HepG2 (cell line): ENCODE results near the gene HYPK. TPM values are rescaled to one million over a fixed set of nuclear protein-coding genes. Genes with fewer than 3 reads are reported as not detected.

Experiments
- ATAC-seq: fragments of 200-7000 bp; cut with Tn5 transposase; 3 replicates; pipeline ENCODE4 v1.9.1; 2020; ENCODE audit warnings: mild to moderate bottlenecking, moderate library complexity
- BruUV-seq: library from RNA; stranded (reverse); fragments of 400-500 nt; replicated peaks from 2 replicates; lab custom pipeline; 2021; lab: Mats Ljungman, UMichigan
- CTCF ChIA-PET: fragments of 300-600 bp; formaldehyde crosslinking; extraction: SDS; loops from one replicate; lab custom pipeline; 2021; ENCODE audit warnings: low total read pairs, inconsistent platforms, low intra/inter-chr PET ratio; lab: Yijun Ruan, JAX
- POLR2A ChIA-PET: fragments of 350-600 bp; sonication (Branson Sonifier 250); formaldehyde crosslinking; loops from one replicate; lab custom pipeline; 2020; ENCODE audit warnings: antibody characterized with exemption, inconsistent platforms; lab: Yijun Ruan, JAX
- DNase-seq: peaks from one replicate; pipeline ENCODE4 v3.0.0-alpha.2; 2015; ENCODE audit warnings: low spot score
- FAIRE-seq: peaks from 3 replicates; lab custom pipeline; 2011; peaks lifted over from hg19 to GRCh38; lab: Jason Lieb, UNC
- H2AFZ ChIP-seq: one replicate; pipeline ENCODE4 v1.6.1; 2011; ENCODE audit warnings: low read length, inconsistent platforms
- H3K27ac ChIP-seq: fragments of 300-600 bp; 3 replicates; pipeline ENCODE4 v1.8.0; 2011; ENCODE audit warnings: mixed run types, mild to moderate bottlenecking, mixed read lengths, low read length, inconsistent platforms; ENCODE audit not compliant: insufficient read depth; ENCODE audit errors: extremely low read length
- H3K27me3 ChIP-seq, 2 experiments: fragments of 200-600 bp in 1 of 2; 2 replicates in 1 of 2; 3 replicates in 1 of 2; pipeline versions ENCODE4 v1.6.0 to v1.8.0; 2011; ENCODE audit warnings: low read length in 2 of 2, mild to moderate bottlenecking in 2 of 2, moderate library complexity in 2 of 2, inconsistent platforms in 1 of 2; ENCODE audit not compliant: insufficient read depth in 2 of 2, control insufficient read depth in 1 of 2
- H3K36me3 ChIP-seq, 2 experiments: fragments of 200-600 bp in 1 of 2; replicated peaks in 1 of 2; 2 replicates in 1 of 2; 3 replicates in 1 of 2; pipeline versions ENCODE4 v1.5.1 to v1.8.0; 2011; ENCODE audit warnings: low read length in 2 of 2, inconsistent platforms in 1 of 2; ENCODE audit not compliant: insufficient read depth in 2 of 2, control insufficient read depth in 1 of 2
- H3K4me1 ChIP-seq: 2 replicates; pipeline ENCODE4 v1.5.1; 2012; ENCODE audit warnings: low read length, inconsistent platforms; ENCODE audit not compliant: insufficient read depth
- H3K4me2 ChIP-seq: 2 replicates; pipeline ENCODE4 v1.6.0; 2011; ENCODE audit warnings: low read depth, low read length, inconsistent platforms
- H3K4me3 ChIP-seq, 3 experiments: fragments of 200-600 bp in 1 of 3; sonication (generic), shearing (Covaris generic) in 1 of 3; replicated peaks in 1 of 3; 2 replicates each; pipeline ENCODE4 v1.5.1; 2011 to 2016; ENCODE audit warnings: low read length in 3 of 3, inconsistent platforms in 2 of 3, low read depth in 2 of 3, mild to moderate bottlenecking in 2 of 3, control low read depth in 1 of 3, mixed read lengths in 1 of 3; ENCODE audit not compliant: insufficient read depth in 1 of 3
- H3K79me2 ChIP-seq: one replicate; pipeline ENCODE4 v1.6.1; 2011; ENCODE audit warnings: low read length, inconsistent platforms; ENCODE audit not compliant: insufficient read depth
- H3K9ac ChIP-seq: 2 replicates; pipeline ENCODE4 v1.6.0; 2011; ENCODE audit warnings: mild to moderate bottlenecking, low read depth, low read length, inconsistent platforms; ENCODE audit not compliant: insufficient read depth
- H3K9me3 ChIP-seq: 2 replicates; pipeline ENCODE4 v1.5.1; 2012; ENCODE audit warnings: mild to moderate bottlenecking, low read length
- H4K20me1 ChIP-seq: 2 replicates; pipeline ENCODE4 v1.6.0; 2011; ENCODE audit warnings: inconsistent platforms, mild to moderate bottlenecking, low read length, moderate library complexity; ENCODE audit not compliant: insufficient read depth
- DBP ChIP-seq: sonication (generic); formaldehyde crosslinking; IDR thresholded peaks from 2 replicates; pipeline ENCODE4 v1.4.0; 2020; ENCODE audit warnings: missing genetic modification reagents; ENCODE audit errors: not compliant biosample characterization
- KAT8 ChIP-seq: IDR thresholded peaks from 2 replicates; pipeline ENCODE4 v1.6.1; 2016; ENCODE audit warnings: missing genetic modification reagents, missing compliant biosample characterization
- NBN ChIP-seq: fragments of 450-650 bp; conservative IDR thresholded peaks from 2 replicates; pipeline ENCODE4 v1.6.1; 2017
- NFATC3 ChIP-seq: sonication (generic); formaldehyde crosslinking; IDR thresholded peaks from 2 replicates; pipeline ENCODE4 v1.5.1; 2020; ENCODE audit warnings: mild to moderate bottlenecking, missing genetic modification reagents
- SP1 ChIP-seq, 2 experiments: fragments of 450-650 bp in 1 of 2; sonication (generic) in 1 of 2; formaldehyde crosslinking in 1 of 2; IDR thresholded peaks; 2 replicates each; pipeline versions ENCODE4 v1.4.0 to v1.6.1; 2016 to 2020; ENCODE audit warnings: missing genetic modification reagents in 1 of 2
- ZBTB7B ChIP-seq: sonication (generic); formaldehyde crosslinking; IDR thresholded peaks from 2 replicates; pipeline ENCODE4 v1.4.0; 2020; ENCODE audit warnings: missing genetic modification reagents
- ZHX1 ChIP-seq: sonication (generic); formaldehyde crosslinking; IDR thresholded peaks from 2 replicates; pipeline ENCODE4 v1.8.1; 2022; ENCODE audit warnings: low read depth, mild to moderate bottlenecking, missing genetic modification reagents
- ZNF337 ChIP-seq: sonication (generic); formaldehyde crosslinking; IDR thresholded peaks from 2 replicates; pipeline ENCODE4 v1.5.1; 2020; ENCODE audit warnings: missing genetic modification reagents, low read depth, mild to moderate bottlenecking, borderline replicate concordance
- ZNF720 ChIP-seq: sonication (generic); formaldehyde crosslinking; IDR thresholded peaks from 2 replicates; pipeline ENCODE4 v1.4.0; 2020; ENCODE audit warnings: missing genetic modification reagents
- WGBS: methylation state at CpG from one replicate; pipeline ENCODE4 v1.1.6; 2017; ENCODE audit warnings: low lambda C conversion rate; 5-methylcytosine and 5-hydroxymethylcytosine counted together
- in situ Hi-C: cut with HindIII; loops from 2 replicates; pipeline ENCODE4 v1.10.0; 2017; ENCODE audit warnings: low pct_unique_long_range_greater_than_20kb; ENCODE audit not compliant: extremely low pct_ligation_motif_present
- intact Hi-C: fragments of 100-400 bp; cut with micrococcal nuclease; formaldehyde crosslinking; loops from one replicate; pipeline ENCODE4 v1.10.0; 2022; ENCODE audit not compliant: unreplicated experiment
- polyA plus RNA-seq, 8 experiments: library from polyadenylated mRNA; depleted of rRNA in 3 of 8; stranded (reverse) in 7 of 8; unstranded in 1 of 8; fragments of >200 nt; fragmentation: Illumina TruSeq in 4 of 8; extraction: Trizol in 4 of 8; gene quantifications; 2 replicates each; pipeline versions ENCODE4 v1.2.1 to v1.2.3, GENCODE V29; 2011 to 2016; ENCODE audit warnings: low read depth in 4 of 8, missing spikeins in 1 of 8, mixed read lengths in 1 of 8; ENCODE audit not compliant: insufficient read depth in 1 of 8
- total RNA-seq, 5 experiments: library from RNA; depleted of rRNA; stranded (reverse); fragments of >200 nt; fragmentation: Illumina TruSeq; extraction: Trizol; gene quantifications; 2 replicates each; pipeline ENCODE4 v1.2.3, GENCODE V29; 2016; ENCODE audit warnings: low read depth in 1 of 5
- TF ChIP-seq, protein P1 (sequence below): sonication (generic); formaldehyde crosslinking; IDR thresholded peaks from 2 replicates; pipeline ENCODE4 v1.5.0; 2020; ENCODE audit warnings: missing genetic modification reagents
- TF ChIP-seq, protein P2 (sequence below): IDR thresholded peaks from 2 replicates; pipeline ENCODE4 v1.6.1; 2016; ENCODE audit warnings: low read depth, missing genetic modification reagents, missing compliant biosample characterization

The HYPK gene
- total and polyA plus RNA-seq, 2 of the 13 experiments (the other 11 are each of a cell fraction or from before 2014, with no cell fraction given) = 13.5 to 16.5 TPM

DNA sequence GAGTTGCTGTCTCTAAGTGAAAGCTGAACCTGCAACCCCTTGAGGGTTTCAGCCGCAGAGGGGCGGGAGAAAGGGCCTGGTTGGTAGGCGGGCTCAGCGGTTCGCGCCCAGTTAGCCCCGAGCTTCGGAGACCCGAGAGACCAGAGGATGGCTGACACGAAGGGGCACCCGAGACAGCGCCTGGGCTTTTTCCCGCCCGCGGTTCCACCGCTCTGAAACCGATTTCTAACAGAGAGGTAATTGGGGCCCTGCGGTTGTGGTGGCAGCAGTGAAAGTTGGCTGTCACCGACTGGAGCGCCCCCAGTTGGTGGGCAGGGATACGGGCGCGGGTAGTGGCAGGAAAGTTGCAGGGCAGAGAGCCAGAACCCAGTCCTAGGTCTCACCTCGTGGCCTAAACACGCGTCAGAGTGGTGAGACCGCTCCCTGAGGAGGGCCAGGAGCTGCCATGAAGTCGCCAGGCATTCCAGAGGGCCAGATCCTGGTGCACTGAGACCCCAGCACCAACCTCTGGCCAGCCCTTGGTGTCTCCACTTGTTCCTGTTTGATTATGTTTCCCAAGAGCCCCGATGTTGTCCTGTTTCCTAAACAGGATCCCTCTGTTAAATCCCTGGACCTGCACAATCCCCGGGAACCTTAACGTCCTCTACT is 23.0 kb upstream of the HYPK start:
- H3K27me3 ChIP-seq = no peaks in the 10 kb centered on the region
- H3K27ac ChIP-seq = peak overlapping the region; percentile 86
- POLR2A ChIA-PET = interaction anchor here (1.0 to 4.0 kb wide), 7 partner anchors 12 to 407 kb away, joined by 3 to 34 read pairs (median 8); partner anchors contain the start of genes HYPK, MFAP1, PDIA3 and SERINC4
- peak; percentile 67 for ATAC-seq
- CTCF ChIA-PET = no interaction called here
- H3K9ac ChIP-seq = peak overlapping the region; percentile 75
- H3K4me3 ChIP-seq = peak overlapping the region; percentile 65 to 97 (median 78)
- H3K4me2 ChIP-seq = peak overlapping the region; percentile 99
- peak overlapping the region; percentile 98 for H2AFZ ChIP-seq
- H4K20me1 ChIP-seq = no peaks in the 10 kb centered on the region
- H3K4me1 ChIP-seq = peaks cover 15% of the 10 kb centered on the region
- H3K79me2 ChIP-seq = no peaks in the 10 kb centered on the region
- TSS peak; percentile 58 for BruUV-seq
- FAIRE-seq = no peak
- in situ Hi-C loops = loop anchor here (10.0 kb wide), 1 partner anchor 263 kb away; the partner anchor contains the start of gene MAP1A
- no peaks in the 10 kb centered on the region for H3K9me3 ChIP-seq
- H3K36me3 ChIP-seq = peaks cover 2 to 12% of the 10 kb centered on the region in 2 experiments; a peak in 1 of 5 replicates
- DNase-seq = peak; percentile 58
- WGBS = 0% methylated on average over 3 of the region's 31 CpGs
- intact Hi-C loops = loop anchor here (1.0 kb wide), 1 partner anchor 8 kb away; no protein-coding TSS in a partner anchor
- TF ChIP-seq DBP (CRISPR knock-in tag) = no peak
- TF ChIP-seq KAT8 (CRISPR knock-in tag) = no peak
- TF ChIP-seq, protein P1, sequence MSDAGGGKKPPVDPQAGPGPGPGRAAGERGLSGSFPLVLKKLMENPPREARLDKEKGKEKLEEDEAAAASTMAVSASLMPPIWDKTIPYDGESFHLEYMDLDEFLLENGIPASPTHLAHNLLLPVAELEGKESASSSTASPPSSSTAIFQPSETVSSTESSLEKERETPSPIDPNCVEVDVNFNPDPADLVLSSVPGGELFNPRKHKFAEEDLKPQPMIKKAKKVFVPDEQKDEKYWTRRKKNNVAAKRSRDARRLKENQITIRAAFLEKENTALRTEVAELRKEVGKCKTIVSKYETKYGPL = no peak
- TF ChIP-seq SP1 (IDR thresholded peaks at IDR 0.05) = no peak
- TF ChIP-seq SP1 (CRISPR knock-in tag; IDR thresholded peaks at IDR 0.05) = peak; percentile 45
- no peak for TF ChIP-seq ZBTB7B (CRISPR knock-in tag)
- no peak for TF ChIP-seq ZNF337 (CRISPR knock-in tag)
- TF ChIP-seq, protein P2, sequence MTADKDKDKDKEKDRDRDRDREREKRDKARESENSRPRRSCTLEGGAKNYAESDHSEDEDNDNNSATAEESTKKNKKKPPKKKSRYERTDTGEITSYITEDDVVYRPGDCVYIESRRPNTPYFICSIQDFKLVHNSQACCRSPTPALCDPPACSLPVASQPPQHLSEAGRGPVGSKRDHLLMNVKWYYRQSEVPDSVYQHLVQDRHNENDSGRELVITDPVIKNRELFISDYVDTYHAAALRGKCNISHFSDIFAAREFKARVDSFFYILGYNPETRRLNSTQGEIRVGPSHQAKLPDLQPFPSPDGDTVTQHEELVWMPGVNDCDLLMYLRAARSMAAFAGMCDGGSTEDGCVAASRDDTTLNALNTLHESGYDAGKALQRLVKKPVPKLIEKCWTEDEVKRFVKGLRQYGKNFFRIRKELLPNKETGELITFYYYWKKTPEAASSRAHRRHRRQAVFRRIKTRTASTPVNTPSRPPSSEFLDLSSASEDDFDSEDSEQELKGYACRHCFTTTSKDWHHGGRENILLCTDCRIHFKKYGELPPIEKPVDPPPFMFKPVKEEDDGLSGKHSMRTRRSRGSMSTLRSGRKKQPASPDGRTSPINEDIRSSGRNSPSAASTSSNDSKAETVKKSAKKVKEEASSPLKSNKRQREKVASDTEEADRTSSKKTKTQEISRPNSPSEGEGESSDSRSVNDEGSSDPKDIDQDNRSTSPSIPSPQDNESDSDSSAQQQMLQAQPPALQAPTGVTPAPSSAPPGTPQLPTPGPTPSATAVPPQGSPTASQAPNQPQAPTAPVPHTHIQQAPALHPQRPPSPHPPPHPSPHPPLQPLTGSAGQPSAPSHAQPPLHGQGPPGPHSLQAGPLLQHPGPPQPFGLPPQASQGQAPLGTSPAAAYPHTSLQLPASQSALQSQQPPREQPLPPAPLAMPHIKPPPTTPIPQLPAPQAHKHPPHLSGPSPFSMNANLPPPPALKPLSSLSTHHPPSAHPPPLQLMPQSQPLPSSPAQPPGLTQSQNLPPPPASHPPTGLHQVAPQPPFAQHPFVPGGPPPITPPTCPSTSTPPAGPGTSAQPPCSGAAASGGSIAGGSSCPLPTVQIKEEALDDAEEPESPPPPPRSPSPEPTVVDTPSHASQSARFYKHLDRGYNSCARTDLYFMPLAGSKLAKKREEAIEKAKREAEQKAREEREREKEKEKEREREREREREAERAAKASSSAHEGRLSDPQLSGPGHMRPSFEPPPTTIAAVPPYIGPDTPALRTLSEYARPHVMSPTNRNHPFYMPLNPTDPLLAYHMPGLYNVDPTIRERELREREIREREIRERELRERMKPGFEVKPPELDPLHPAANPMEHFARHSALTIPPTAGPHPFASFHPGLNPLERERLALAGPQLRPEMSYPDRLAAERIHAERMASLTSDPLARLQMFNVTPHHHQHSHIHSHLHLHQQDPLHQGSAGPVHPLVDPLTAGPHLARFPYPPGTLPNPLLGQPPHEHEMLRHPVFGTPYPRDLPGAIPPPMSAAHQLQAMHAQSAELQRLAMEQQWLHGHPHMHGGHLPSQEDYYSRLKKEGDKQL (CRISPR knock-in tag) = no peak
- TF ChIP-seq ZNF720 = no peak
- TF ChIP-seq NBN = no peak
- peak; percentile 83; the same call in 1 of the 2 replicates for TF ChIP-seq NFATC3 (CRISPR knock-in tag)
- no peak for TF ChIP-seq ZHX1 (CRISPR knock-in tag)
